HG03378 (cell line): ENCODE results near the gene UGCG.
A peak's percentile ranks its signal among the peaks of the same experiment; 100 is the strongest.
"Not testable (repeated sequence)": the region's sequence is repeated elsewhere in the genome, so short reads cannot be mapped to it uniquely, and the experiment has no call there.

Experiments used
- ATAC-seq: cut with Tn5 transposase; IDR thresholded peaks from one replicate; pipeline ENCODE4 v1.9.1; 2021; ENCODE audit warnings: mild to moderate bottlenecking, moderate library complexity; ENCODE audit not compliant: unreplicated experiment

UGCG gene

DNA sequence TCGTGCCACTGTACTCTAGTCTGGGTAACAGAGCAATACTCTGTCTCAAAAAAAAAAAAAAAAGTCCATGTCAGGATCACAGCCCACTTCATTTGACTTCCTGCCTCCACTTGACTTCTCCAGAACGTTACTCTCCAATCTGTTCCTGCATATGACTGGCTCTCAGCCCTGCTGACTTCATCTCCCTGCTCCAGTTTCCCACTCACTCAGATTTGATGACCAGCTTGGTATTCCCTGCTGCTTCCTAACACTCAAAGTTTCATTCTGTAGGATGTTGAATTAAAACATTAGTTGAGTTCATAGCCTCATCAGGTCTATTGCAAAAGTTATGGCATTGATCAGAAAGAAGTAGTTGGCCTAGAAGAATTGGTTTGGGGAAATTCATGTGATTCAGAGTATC lies 52.3 kb downstream of the UGCG start:
- no peak for ATAC-seq

DNA sequence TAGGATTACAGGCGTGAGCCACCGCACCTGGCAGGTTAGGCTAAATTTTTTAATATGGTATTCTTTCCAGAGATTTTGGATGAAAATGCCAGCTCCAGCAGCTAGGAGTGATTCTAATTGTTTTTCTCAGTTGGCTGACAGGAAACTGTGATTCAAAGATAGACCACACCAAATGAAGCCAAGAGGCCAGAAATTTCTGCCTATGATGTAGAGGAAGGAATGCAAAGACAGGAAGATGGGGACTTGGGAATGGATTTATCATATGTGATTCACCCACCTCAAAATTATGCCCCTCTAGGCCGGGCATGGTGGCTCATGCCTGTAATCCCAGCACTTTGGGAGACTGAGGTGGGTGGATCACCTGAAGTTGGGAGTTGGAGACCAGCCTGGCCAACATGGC lies 53.3 kb downstream of the UGCG start:
- ATAC-seq = no peak

DNA sequence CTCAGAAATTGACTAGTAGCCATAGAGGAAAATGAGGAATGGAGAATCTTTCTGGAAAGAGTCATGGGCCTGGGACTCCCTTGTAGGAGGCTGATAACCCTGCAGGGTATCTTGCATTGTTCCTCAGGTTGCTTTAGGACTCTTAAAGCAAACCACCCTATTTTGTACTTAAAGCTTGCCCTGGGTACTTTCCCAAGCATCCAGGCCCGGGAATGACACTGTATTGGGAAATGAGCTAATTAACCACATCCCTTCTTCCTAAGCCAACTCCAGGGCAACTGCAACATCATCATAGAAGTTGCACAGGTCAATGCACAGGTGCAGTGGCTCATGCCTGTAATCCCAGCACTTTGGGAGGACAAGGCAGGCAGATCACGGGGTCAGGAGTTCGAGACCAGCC lies 55.9 kb downstream of the UGCG start:
- ATAC-seq = no peak

DNA sequence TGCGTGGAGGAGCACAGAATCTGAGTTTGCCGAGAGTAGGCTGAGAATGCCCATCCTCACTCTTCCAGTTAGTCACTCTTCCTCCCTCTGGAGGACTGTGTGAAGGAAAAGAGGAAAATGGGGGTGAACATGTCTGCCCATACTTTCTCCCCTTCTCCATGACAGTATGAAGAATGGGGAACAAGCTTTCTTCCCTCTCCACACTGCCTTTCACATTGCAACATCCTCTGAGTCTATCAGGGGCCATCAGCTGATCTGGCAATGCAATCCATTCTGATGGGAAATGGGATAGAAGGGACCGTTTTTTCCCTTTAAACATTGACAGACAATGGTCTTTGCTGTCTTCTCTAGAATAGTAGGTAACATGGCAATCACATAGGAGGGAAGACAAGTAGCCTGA lies 56.8 kb downstream of the UGCG start:
- ATAC-seq = no peak

DNA sequence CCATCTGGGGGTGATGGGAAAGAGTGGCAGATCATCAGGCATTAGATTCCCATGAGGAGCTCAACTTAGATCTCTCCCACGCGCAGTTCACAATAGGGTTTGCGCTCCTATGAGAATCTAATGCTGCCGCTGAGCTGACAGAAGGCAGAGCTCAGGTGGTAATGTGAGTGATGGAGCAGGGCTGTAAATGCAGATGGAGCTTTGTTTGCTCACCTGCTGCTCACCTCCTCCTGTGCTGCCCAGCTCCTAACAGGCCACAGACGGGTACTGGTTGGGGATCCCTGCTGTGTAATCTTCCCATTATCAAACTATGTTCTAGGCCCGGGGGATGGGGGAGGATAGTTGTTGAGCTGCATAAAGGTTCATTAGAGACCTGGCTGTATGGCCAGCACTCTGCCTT lies 58.4 kb downstream of the UGCG start:
- no peak for ATAC-seq

DNA sequence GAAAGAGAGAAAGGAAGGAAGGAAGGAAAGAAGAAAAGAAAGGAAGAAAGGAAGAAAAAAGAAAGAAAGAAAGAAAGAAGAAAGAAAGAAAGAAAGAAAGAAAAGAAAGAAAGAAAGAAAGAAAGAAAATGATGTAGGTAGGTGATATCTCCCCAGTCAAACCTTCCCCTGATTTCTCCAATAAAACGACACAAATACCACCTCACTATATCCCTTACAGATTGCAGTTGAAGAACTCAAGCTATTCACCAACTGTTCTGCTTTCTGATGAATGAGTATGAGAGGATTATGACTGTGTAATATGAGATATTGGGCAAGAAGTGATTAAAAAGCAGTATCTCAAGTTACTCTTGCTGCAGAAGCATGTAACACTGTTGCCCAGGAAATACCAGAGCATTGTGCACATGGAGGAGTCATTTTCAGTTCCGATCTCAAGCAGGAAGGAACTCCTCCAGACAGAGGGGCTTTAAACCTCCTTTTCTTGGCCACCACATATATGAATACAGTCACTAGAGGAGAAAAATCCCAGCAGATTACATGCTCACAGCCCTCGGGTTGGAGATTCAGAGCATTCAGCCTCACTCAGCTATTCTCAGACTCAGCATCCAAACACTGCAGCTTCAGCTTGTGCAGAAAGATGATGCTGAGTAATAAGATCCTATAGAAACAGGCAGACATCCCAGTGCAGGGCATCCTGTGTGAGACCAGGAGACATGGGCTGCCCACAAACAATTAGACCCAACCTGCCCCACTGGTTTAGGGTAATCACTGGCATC lies 61.4 kb downstream of the UGCG start:
- no peak for ATAC-seq

DNA sequence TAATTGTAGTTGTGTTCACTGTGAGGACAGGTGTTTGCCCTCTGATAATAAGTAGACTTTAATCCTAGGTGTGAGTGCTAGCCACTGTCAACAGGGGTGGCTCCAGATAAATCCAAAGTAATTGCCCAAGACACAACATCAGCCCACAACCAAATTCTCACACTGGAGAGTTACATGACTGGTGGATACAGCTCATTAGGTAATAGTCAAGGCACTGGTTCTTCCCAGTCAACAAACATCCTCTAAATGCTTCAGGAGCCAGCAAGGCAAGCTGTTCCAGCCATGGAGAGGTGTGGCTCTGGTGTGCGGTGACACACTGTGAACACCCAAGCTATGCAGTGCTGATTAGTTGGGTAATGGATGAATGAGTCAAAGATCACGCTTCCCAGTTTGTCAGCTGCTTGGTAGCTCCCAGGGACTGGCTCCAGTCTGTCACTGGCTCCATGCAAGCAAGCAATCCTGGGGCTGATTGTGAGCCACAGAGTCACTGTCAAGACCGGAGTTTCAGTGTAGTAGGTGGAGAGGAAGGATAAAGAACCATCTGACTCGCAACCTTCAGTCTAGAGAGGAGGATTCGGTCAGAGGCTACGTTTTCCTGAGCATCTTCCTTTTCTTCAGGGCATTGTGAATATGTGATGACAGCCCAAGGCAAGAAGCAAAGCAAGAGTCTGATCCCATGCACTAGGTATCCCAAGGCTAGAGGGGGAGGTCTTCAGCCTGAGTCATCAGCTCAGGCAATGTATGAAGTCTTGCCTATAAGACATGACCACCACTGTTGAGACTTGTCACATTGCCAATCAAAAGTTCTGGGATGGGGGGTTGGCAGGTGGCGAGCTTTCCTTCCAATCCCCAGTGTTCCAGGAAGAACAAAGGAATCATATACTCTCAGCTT lies 63.1 kb downstream of the UGCG start:
- no peak for ATAC-seq

DNA sequence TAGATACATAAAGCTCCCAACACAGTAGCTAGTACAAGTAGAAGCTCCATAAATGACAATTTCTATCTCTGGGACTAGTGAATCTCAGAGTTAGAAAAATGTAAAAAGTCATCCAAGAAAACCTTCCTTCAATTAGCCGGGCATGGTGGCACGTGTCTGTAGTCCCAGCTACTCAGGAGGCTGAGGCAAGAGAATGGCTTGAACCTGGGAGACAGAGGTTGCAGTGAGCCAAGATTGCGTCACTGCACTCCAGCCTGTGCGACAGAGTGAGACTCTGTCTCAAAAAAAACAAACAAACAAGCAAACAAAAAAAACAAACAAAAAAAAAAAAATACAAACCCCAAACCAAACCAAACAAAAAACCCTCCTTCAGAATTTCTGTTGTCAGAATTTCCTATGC lies 63.9 kb downstream of the UGCG start:
- ATAC-seq = not testable (repeated sequence)

DNA sequence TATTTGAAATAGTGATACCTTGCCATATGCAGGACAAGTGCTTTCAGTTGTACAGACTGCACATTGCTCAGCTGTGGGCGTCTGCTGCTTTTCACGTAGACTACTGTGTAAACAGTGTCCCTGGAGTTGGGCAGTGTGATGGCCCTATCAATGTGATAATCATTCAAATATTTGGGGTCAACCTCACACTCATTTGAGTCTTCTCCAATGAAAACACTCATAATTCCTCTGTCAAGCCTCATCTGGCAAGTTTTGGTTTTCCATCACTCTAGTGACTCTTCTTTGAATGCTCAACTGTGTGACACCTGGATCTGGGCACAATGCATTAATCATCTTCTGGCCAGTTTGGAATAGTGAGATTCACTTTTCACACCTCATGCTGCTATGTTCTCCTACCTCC lies 64.4 kb downstream of the UGCG start:
- no peak for ATAC-seq

DNA sequence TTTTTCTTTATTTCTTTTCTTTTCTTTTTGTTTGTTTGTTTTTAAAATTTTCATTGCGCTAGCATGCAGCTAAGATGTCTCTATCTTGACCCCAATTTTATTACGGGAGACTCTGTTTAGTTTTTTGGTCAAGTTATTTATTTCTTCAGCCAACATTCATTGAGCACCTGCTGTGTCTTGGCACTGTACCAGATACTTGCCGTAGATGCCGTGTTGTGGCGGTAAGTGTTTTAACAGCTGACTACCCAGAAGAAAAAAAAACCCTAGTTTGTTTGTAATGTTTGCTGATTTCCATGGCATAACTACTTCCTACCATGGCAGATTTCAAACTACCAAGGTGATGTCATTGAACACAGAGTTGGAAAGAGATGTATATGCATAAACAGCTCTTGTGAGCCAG lies 65.0 kb downstream of the UGCG start:
- no peak for ATAC-seq

DNA sequence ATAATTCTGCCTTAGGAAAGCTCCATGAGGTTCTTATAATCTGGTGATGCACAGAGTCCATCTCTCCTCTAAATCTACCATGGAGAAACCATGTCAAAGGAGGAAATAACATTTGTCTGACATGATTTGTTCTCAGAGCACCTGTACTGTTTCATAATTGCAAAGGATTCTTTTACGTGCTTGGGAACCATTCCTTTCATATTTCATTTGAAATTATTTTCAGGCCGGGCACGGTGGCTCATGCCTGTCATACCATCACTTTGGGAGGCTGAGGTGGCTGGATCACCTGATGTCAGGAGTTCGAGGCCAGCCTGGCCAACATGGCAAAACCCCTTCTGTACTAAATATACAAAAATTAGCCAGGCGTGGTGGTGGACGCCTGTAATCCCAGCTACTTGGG lies 65.4 kb downstream of the UGCG start:
- ATAC-seq = no peak

DNA sequence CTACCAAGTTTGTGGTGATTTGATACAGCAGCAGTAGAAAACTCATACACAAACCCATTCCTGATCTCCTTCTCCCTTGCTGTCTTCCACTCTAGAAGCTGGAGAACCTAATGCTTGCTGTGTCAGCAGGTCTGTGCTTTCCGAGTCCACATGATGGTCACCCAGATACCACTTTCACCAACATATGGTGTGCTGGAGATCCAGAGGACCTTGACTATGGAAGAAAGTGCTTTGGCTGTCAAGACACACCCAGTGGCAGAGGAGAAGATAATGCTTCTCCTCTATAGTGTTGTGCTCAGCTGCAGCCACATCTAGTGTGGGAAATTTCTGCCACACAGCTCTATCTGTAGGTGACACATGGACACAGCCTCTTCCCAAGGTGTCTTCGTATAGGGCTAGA lies 67.4 kb downstream of the UGCG start:
- ATAC-seq = no peak

DNA sequence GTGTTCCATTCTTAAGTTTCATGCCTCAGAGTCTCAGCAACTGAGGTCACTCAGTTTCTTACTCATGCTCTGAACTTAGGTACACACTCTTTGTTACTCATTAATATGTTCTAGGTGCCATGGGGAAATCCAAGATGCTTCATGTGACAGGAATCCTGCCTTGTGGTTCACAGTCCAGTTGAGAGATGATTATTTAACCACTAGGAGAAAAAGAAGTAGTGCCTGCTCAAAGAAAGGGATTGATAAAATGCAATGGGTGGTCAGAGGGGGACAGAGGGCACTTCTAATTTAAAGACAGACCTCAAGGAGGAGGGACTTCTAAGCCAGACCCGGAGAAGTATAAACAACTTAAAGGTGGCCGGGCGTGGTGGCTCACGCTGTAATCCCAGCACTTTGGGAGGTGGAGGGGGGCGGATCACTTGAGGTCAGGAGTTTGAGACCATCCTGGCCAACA lies 69.0 kb downstream of the UGCG start:
- peak; percentile 91 for ATAC-seq

DNA sequence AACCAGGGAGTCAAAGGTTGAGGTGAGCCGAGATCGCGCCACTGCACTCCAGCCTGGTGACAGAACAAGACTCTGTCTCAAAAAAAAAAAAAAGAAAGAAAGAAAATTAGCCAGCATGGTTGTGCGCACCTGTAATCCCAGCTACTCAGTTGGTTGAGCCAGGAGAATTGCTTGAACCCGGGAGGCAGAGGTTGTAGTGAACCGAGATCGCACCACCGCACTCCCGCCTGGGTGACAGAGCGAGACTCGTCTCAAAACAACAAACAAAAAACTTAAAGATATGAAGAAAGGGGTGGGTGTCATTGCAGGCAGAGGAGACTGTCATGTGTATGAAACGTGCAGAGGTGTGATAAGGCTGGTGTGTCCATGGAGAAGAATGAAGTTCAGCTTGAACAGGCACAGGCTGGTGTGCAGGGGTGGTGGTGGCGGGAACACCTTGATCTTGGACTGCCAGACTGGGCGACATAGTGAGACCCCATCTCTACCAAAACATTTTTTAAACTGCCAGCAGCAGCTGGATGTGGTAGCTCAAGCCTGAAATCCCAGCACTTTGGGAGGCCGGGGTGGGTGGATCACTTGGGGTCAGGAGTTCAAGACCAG lies 69.6 kb downstream of the UGCG start:
- no peak for ATAC-seq

DNA sequence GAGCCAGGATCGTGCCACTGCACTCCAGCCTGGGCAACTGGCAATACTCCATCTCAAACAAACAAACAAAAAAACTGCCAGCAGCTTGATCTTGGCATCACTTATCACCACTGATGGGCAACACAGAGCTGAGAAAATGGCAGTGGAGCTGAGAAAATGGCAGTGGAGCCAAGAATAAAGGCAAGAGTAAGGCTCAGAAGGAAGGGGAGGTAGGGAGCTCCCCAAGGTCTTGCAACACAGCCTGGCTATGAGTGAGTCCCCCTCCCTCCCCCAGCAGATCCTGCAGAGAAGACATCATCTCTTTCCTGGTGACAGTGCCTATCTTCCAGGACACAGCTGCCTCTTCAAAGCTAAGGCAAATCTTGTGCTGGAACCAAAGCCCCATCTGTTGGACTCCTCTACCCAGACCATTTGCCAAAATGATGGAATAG lies 70.3 kb downstream of the UGCG start:
- ATAC-seq = no peak

DNA sequence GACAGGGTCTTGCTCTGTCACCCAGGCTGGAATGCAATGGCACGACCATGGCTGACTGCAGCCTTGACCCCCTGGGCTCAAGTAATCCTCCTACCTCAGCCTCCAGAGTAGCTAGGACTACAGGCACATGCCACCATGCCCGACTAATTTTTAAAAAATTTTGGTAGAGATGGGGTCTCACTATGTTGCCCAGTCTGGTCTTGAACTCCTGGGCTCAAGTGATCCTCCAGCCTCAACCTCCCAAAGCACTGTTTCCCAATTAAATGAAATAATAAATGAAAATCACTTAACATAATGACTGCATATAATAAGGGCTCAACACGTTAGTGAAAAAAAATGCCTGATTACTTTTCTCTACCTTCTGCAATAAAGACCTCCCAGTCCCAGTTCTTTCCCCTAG lies 71.0 kb downstream of the UGCG start:
- no peak for ATAC-seq

DNA sequence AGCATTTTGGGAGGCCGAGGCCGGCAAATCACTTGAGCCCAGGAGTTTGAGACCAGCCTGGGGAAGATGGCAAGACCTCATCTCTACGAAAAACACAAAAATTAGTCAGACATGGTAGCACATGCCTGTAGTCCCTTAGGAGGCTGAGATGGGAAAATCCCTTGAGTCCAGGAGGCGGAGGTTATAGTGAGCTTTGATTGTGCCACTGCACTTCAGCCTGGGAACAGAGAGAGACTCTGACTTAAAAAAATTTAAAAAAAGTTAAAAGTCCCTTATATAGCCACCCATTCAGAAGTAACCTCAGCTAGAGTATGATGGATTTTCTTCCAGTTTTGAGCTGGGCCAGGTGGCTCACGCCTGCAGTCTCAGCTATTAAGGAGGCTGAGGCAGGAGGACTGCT lies 72.4 kb downstream of the UGCG start:
- no peak for ATAC-seq

DNA sequence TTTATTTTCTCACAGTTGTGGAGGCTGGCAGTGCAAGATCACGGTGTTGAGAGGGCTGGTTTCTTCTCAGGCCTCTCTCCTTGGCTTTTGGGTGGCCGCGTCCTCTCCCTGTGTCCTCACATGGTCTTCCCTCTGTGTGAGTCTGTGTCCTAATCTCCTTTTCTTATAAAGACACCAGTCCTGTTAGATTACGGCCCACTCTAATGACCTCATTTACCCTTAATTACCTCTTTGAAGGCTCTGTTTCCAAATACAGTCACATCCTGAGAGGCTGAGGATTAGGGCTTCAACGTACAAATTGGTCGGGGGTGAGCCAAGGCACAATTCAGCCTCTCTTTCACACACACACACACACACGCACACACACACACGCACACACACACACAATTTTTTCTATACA lies 73.0 kb downstream of the UGCG start:
- ATAC-seq = no peak

DNA sequence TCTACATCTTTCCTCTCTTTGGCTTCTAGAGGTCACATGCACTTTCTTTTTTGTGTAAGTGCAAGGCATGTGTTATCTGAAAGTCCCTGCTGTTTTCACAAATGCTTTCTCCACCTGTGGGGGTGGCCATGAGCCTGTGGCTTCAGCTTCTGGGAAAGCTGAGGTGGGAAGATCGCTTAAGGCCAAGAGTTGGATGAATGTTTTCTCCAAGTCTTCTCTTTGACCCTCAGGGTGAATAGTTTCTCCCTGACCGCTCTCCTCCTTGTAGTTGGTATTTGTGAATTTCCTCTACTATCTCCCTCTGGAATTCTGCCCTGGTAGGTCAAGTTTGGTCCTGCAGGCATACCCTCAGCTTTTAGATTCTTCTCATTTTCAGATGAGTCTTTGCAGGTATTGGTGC lies 74.2 kb downstream of the UGCG start:
- ATAC-seq = no peak

DNA sequence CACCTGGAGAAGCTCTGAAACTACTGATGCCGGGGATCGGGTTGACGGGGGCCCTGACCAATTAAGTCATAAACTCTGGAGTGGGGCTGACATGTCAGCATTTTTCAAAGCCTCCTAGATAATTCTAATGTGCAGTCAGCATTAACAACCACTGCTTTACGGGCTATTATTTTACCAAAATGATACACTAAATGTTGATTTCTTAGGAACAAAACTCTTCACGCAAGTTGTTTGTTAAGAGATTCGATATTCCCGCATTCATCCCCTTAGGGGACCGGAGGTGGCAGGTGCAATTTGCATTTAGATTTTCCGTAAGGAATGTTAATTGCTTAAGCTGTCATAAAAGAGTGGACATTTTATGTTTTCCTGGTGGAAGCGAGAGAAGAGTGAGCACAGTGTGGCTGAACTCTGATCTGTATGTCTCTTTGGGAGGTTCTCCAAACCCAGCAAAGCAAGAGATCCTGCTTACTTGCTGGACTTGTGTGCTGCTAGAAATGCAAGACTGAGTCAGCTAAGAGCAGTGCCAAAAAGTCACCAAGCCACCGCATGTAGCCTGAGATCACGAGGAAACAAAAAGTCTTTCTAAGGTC lies 77.6 kb downstream of the UGCG start:
- no peak for ATAC-seq

DNA sequence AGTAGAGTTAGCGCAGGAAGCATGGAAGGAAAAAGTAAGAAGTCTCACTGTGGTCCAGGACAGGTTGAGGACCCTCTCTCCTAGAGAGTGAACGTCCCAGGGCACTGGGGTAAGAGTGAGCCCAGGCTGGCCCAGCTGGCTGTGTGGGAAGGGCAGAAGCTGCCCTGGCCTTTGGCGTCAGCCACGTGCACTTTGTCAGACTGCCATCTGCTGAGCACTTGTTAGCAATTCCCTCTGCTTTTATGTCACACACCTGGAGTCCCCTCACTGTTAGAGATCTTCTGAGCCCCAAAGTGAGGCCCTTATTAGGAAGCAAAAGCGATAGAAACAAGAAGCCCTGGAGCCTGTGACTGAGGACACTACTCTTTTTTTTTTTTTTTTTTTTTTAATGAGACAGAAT lies 79.1 kb downstream of the UGCG start:
- ATAC-seq = no peak
